Measurements from ENCODE around the gene SSB.

- TF ChIP-seq CTCF (IDR thresholded peaks at IDR 0.05) (peak in 1 of 3 experiments; percentile 17), POLR2A (IDR thresholded peaks at IDR 0.05; ENCODE audit: low read depth) (no peak)
These were observed at the start of gene SSB for GRCh38 chr2:169798718-169799592.
